GM18873 (cell line): ENCODE results near the gene SEH1L.

Experiments
- ATAC-seq: cut with Tn5 transposase; IDR thresholded peaks from one replicate; pipeline ENCODE4 v1.9.1; 2021; ENCODE audit warnings: mild to moderate bottlenecking, moderate library complexity, moderate number of reproducible peaks; ENCODE audit not compliant: unreplicated experiment, low FRiP score

Gene SEH1L

GRCh38 chr18:13032173-13032572 lies 84.4 kb downstream of the SEH1L start:
- no peak for ATAC-seq

GRCh38 chr18:13035249-13035914 lies 87.6 kb downstream of the SEH1L start:
- no peak for ATAC-seq

- ATAC-seq: no peak
These were observed 89.0 kb downstream of the SEH1L start for GRCh38 chr18:13036622-13037320.
